Keratinocyte (primary cell): ENCODE results near the gene HSPB9.

Source experiments
- EZH2 ChIP-seq: IDR thresholded peaks from one replicate; pipeline ENCODE4 v1.6.1; 2012; ENCODE audit warnings: inconsistent platforms, mild to moderate bottlenecking, low read length, moderate library complexity
- TF ChIP-seq, protein P1 (sequence below), 3 experiments: IDR thresholded peaks in 1 of 3; conservative IDR thresholded peaks in 1 of 3; optimal IDR thresholded peaks in 1 of 3; 2 replicates in 2 of 3; 3 replicates in 1 of 3; pipeline versions ENCODE3 to v1.5.1; 2011; ENCODE audit warnings: low read length in 3 of 3, mild to moderate bottlenecking in 3 of 3, moderate library complexity in 2 of 3, control low read depth in 1 of 3, inconsistent platforms in 1 of 3; ENCODE audit not compliant: insufficient read depth in 2 of 3; ENCODE audit errors: extremely low read depth in 1 of 3

DNA sequence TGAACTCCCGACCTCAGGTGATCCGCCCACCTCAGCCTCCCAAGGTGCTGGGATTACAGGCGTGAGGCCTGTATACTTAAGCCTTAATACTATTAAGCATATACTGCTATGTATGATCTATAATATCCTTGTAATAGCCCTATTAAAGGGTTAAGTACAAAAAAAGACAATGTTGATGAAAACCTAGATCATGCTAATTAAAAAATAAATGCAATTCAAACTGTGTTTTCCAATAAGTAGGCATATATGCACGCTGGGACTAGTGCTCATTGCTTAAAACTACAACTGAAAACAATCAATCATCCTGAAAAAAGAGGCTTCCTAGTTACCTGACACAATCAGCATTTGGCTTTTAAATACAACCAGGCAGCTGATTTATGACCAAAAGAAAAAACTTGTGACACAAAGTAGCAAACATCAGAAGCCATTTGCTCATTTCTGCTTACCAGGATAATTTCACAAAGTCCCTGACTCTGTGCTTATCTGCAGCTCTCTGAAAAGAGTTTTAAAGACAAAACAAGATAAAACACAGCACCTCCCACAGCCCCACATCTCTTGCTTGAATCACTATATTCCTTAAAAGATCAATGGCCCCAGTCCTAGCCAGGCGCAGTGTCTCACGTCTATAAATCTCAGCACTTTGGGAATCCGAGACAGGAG, 35.4 kb upstream of the HSPB9 start:
- TF ChIP-seq, protein P1, sequence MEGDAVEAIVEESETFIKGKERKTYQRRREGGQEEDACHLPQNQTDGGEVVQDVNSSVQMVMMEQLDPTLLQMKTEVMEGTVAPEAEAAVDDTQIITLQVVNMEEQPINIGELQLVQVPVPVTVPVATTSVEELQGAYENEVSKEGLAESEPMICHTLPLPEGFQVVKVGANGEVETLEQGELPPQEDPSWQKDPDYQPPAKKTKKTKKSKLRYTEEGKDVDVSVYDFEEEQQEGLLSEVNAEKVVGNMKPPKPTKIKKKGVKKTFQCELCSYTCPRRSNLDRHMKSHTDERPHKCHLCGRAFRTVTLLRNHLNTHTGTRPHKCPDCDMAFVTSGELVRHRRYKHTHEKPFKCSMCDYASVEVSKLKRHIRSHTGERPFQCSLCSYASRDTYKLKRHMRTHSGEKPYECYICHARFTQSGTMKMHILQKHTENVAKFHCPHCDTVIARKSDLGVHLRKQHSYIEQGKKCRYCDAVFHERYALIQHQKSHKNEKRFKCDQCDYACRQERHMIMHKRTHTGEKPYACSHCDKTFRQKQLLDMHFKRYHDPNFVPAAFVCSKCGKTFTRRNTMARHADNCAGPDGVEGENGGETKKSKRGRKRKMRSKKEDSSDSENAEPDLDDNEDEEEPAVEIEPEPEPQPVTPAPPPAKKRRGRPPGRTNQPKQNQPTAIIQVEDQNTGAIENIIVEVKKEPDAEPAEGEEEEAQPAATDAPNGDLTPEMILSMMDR (optimal IDR thresholded peaks at IDR 0.05 in 1 of 3, IDR thresholded peaks at IDR 0.05 in 1 of 3, conservative IDR thresholded peaks at IDR 0.05 in 1 of 3; ENCODE audit: extremely low read depth in 1 of 3, insufficient read depth in 2 of 3, low read length in 3 of 3), result no peak
- TF ChIP-seq EZH2, result no peak
